ENCODE measurements around the gene FCMR.

FCMR gene

DNA sequence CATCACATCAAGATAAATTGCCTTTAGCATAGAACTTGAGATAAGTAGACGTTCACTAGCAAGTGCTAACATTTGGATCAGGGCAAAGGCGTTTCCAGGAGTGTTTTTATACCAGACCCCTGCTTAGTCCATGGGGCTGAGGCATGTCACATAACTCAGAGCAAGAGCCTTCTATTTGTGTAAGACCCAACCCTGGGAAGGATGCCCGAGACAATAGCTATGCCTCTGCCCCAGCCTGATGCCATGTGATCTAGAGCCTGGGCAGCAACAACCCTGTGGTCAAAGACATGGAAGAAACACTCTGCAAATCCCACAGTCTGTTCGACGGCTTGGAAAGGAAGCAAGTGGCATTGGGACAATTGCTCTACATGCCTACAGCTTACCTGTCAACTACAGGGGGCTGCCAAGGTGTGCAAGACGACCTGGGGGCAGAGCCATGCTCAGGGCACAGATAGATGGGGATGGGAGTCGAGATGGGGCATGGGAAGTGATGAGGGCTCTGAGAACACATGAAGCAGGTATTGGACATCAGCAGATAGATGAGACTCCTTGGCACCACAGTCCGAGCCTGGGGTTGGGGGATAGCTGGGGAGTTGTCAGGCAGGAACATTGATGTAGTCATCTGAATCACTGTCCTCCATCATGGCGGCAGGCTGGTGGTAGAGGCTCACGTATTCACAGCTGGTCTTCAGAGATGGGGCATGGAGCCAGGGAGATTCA lies 17.2 kb downstream of the FCMR start:
- peaks cover 10% of the 10 kb centered on the region for H3K27me3 ChIP-seq (replicated peaks)
- TF ChIP-seq, protein P1, sequence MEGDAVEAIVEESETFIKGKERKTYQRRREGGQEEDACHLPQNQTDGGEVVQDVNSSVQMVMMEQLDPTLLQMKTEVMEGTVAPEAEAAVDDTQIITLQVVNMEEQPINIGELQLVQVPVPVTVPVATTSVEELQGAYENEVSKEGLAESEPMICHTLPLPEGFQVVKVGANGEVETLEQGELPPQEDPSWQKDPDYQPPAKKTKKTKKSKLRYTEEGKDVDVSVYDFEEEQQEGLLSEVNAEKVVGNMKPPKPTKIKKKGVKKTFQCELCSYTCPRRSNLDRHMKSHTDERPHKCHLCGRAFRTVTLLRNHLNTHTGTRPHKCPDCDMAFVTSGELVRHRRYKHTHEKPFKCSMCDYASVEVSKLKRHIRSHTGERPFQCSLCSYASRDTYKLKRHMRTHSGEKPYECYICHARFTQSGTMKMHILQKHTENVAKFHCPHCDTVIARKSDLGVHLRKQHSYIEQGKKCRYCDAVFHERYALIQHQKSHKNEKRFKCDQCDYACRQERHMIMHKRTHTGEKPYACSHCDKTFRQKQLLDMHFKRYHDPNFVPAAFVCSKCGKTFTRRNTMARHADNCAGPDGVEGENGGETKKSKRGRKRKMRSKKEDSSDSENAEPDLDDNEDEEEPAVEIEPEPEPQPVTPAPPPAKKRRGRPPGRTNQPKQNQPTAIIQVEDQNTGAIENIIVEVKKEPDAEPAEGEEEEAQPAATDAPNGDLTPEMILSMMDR (IDR thresholded peaks at IDR 0.05; ENCODE audit: low read depth, low read length, missing control alignments) = no peak
- DNase-seq = no peak
- in situ Hi-C loops (cut with HindIII; ENCODE audit: low pct_ligation_motif_present, low sequenced_read_pairs) = no loop called here
- no peaks in the 10 kb centered on the region for H3K36me3 ChIP-seq (replicated peaks)
- H3K27ac ChIP-seq = no peak overlapping the region
- no peak overlapping the region for H3K4me3 ChIP-seq (ENCODE audit: low read depth, low read length)

DNA sequence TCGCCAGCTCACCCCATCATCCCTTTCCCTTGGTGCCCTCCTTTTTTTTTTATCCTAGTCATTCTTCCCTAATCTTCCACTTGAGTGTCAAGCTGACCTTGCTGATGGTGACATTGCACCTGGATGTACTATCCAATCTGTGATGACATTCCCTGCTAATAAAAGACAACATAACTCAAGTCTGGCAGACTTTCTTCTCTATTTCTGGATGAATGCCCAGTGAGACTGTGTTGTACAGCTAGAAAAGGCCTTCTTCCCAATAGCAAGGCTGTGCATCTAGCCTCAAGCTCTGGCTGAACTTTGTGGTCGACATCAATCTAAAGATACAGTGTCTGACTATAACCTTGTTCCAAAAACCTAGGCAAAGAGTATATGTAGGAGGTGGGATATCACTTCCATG lies 18.1 kb downstream of the FCMR start:
- Histone ChIP-seq H3K4me3 (ENCODE audit: low read depth, low read length) (no peak overlapping the region), H3K27ac (no peak overlapping the region), H3K36me3 (replicated peaks) (no peaks in the 10 kb centered on the region), H3K27me3 (replicated peaks) (peaks cover under 1% of the 10 kb centered on the region)
- in situ Hi-C loops (cut with HindIII; ENCODE audit: low pct_ligation_motif_present, low sequenced_read_pairs) = no loop called here
- DNase-seq = no peak
- TF ChIP-seq, protein P1 (IDR thresholded peaks at IDR 0.05; ENCODE audit: low read depth, low read length, missing control alignments) = no peak

DNA sequence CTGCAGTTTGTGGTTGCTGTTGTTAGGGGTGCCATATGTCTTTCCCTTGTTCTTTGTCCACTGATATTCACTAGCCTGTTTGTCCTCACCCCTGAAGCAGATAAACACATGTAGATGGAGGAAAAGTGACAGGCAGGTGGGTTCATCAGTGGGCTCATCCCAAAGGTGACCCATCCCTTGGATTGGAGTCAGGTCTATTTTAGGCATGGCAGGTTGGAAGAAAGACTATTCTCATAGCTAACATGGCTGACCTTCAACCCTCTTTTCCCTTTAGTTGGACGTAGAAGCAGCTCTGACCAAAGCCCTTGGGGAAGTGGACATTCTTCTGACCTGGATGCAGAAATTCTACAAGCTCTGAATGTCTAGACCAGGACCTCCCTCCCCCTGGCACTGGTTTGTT lies 19.0 kb downstream of the FCMR start:
- no peak overlapping the region for H3K27ac ChIP-seq
- no peaks in the 10 kb centered on the region for H3K36me3 ChIP-seq (replicated peaks)
- in situ Hi-C loops (cut with HindIII; ENCODE audit: low pct_ligation_motif_present, low sequenced_read_pairs) = no loop called here
- TF ChIP-seq, protein P1 (IDR thresholded peaks at IDR 0.05; ENCODE audit: low read depth, low read length, missing control alignments) = no peak
- no peak overlapping the region for H3K4me3 ChIP-seq (ENCODE audit: low read depth, low read length)
- H3K27me3 ChIP-seq (replicated peaks) = no peaks in the 10 kb centered on the region
- no peak for DNase-seq

DNA sequence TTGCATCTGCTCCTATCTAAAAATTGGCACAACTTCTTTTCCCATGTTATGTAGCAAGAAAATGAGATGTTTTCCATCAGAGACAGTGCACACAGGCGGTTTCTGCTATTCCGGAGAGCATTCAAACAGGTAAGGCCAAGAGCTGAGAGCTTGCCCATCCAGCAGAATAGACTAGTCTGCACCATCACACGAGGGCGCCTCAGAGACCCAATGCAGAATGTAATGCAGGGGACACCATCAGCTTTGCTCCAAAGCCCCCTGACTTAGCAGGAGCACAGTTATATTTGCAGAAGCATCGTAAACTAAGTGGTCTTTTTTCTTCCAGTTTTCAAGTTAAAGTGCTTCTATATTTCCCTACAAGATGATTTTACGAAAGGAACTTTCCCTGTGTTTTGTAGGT lies 19.8 kb downstream of the FCMR start:
- H3K27ac ChIP-seq = no peak overlapping the region
- TF ChIP-seq, protein P1 (IDR thresholded peaks at IDR 0.05; ENCODE audit: low read depth, low read length, missing control alignments) = no peak
- DNase-seq = no peak

DNA sequence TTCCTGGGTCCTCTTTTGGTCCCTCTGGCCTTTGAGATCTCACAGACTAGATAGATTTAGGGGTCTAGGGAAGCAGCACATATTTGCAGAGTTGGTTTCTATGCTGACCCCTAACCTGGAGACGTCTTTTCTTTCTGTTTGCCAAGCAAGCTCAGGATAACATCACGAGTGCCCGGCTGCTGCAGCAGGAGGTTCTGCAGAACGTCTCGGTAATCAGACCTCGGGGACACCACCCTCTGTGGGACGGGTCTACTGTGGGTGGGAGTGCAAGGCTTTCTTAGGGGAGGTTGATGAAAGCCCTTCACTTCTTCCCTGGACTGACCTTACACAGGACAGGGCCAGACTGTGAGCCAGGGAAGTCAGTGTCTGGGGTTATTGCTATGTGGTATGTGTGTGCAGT lies 21.6 kb downstream of the FCMR start:
- no peak for DNase-seq
- TF ChIP-seq, protein P1 (IDR thresholded peaks at IDR 0.05; ENCODE audit: low read depth, low read length, missing control alignments) = no peak

More for the DNA sequence above, 19.8 kb downstream of the FCMR start:
- no peaks in the 10 kb centered on the region for H3K27me3 ChIP-seq (replicated peaks)
- no peak overlapping the region for H3K4me3 ChIP-seq (ENCODE audit: low read depth, low read length)
- no peaks in the 10 kb centered on the region for H3K36me3 ChIP-seq (replicated peaks)
- in situ Hi-C loops (cut with HindIII; ENCODE audit: low pct_ligation_motif_present, low sequenced_read_pairs) = no loop called here

DNA sequence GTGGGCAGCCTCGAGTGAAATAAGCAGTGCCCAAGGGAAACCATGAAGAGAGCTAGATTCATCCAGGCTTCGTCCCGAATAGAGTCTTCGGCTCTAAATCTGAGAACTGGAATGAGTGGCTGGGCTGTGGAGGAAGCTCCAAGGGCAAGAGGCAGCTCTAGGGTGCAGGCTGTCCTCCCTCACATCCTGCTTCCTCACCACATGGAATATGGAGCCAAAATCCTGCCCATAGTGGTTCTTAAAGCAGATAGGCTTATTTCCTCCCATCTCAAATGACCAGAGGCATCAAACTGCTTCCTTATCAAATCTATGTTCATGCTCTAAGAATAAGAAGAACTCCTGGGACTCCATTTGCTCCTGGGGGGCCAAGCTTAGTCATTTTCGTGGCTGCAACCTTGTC lies 22.0 kb downstream of the FCMR start:
- Histone ChIP-seq H3K27me3 (replicated peaks) (no peaks in the 10 kb centered on the region), H3K4me3 (ENCODE audit: low read depth, low read length) (no peak overlapping the region), H3K36me3 (replicated peaks) (no peaks in the 10 kb centered on the region), H3K27ac (no peak overlapping the region)
- in situ Hi-C loops (cut with HindIII; ENCODE audit: low pct_ligation_motif_present, low sequenced_read_pairs) = no loop called here
- DNase-seq = no peak
- TF ChIP-seq, protein P1 (IDR thresholded peaks at IDR 0.05; ENCODE audit: low read depth, low read length, missing control alignments) = no peak

More for the DNA sequence above, 21.6 kb downstream of the FCMR start:
- Histone ChIP-seq H3K27me3 (replicated peaks) (no peaks in the 10 kb centered on the region), H3K36me3 (replicated peaks) (no peaks in the 10 kb centered on the region), H3K4me3 (ENCODE audit: low read depth, low read length) (no peak overlapping the region), H3K27ac (no peak overlapping the region)
- in situ Hi-C loops (cut with HindIII; ENCODE audit: low pct_ligation_motif_present, low sequenced_read_pairs) = no loop called here

Measured in brain microvascular endothelial cell (primary cell).